B cell (primary cell): Measurements from ENCODE around the gene LAMA2. TPM values are rescaled to one million over a fixed set of nuclear protein-coding genes. Genes with fewer than 3 reads are reported as not detected.

Source experiments
- ATAC-seq: fragments of 200-7000 bp; cut with Tn5 transposase; one replicate; pipeline ENCODE4 v1.10.0; 2021; ENCODE audit warnings: low read depth, mild to moderate bottlenecking, moderate number of reproducible peaks, moderate library complexity
- CTCF ChIA-PET: fragments of 350-600 bp; sonication (Branson Sonifier 250); formaldehyde crosslinking; loops from one replicate; lab custom pipeline; 2021; ENCODE audit warnings: antibody characterized with exemption, inconsistent platforms; lab: Charles Lee
- POLR2A ChIA-PET: fragments of 350-600 bp; sonication (Branson Sonifier 250); formaldehyde crosslinking; loops from one replicate; lab custom pipeline; 2021; ENCODE audit warnings: antibody characterized with exemption; lab: Charles Lee
- DNase-seq: peaks from one replicate; pipeline ENCODE4 v3.0.0; 2013
- H2AFZ ChIP-seq: 2 replicates; pipeline ENCODE4 v1.6.1; 2012; ENCODE audit warnings: mild to moderate bottlenecking, low read depth, low read length; ENCODE audit not compliant: insufficient read depth, poor library complexity, severe bottlenecking
- H3K27ac ChIP-seq, 2 donors: 1 replicate in 1 of 2; 2 replicates in 1 of 2; pipeline ENCODE4 v1.5.1; 2012 to 2013; ENCODE audit warnings: low read length in 2 of 2, mild to moderate bottlenecking in 2 of 2, moderate library complexity in 1 of 2
- H3K27me3 ChIP-seq, 4 experiments: fragments of 200-600 bp in 1 of 4; sonication (generic) in 1 of 4; replicated peaks in 1 of 4; 1 replicate in 2 of 4; 2 replicates in 2 of 4; pipeline versions ENCODE4 v1.6.1 to v1.7.0; 2013 to 2016; ENCODE audit warnings: low read length in 3 of 4, mild to moderate bottlenecking in 2 of 4, mixed read lengths in 1 of 4, moderate library complexity in 1 of 4; ENCODE audit not compliant: insufficient read depth in 4 of 4, control insufficient read depth in 3 of 4; ENCODE audit errors: control extremely low read depth in 1 of 4
- H3K36me3 ChIP-seq, 2 experiments: replicated peaks in 1 of 2; 1 replicate in 1 of 2; 2 replicates in 1 of 2; pipeline versions ENCODE4 v1.6.1 to v1.7.1; 2013; ENCODE audit warnings: low read length in 1 of 2; ENCODE audit not compliant: insufficient read depth in 2 of 2, control insufficient read depth in 1 of 2; ENCODE audit errors: control extremely low read depth in 1 of 2, extremely low read depth in 1 of 2
- H3K4me1 ChIP-seq, 2 donors: fragments of 200-600 bp in 1 of 2; sonication (generic) in 1 of 2; 1 replicate in 1 of 2; 2 replicates in 1 of 2; pipeline versions ENCODE4 v1.5.1 to v1.6.1; 2013 to 2017; ENCODE audit warnings: low read length in 2 of 2; ENCODE audit not compliant: control insufficient read depth in 2 of 2, insufficient read depth in 2 of 2
- H3K4me2 ChIP-seq: replicated peaks from 2 replicates; pipeline ENCODE3; 2012; ENCODE audit warnings: mild to moderate bottlenecking, low read depth, low read length; ENCODE audit not compliant: poor library complexity, severe bottlenecking
- H3K4me3 ChIP-seq, 5 experiments: fragments of 200-600 bp in 1 of 5; sonication (generic) in 1 of 5; 1 replicate in 3 of 5; 2 replicates in 2 of 5; pipeline versions ENCODE4 v1.5.1 to v1.7.0; 2011 to 2016; ENCODE audit warnings: low read length in 4 of 5, mild to moderate bottlenecking in 4 of 5, low read depth in 2 of 5, control low read depth in 1 of 5, moderate library complexity in 1 of 5; ENCODE audit not compliant: insufficient read depth in 1 of 5; ENCODE audit errors: control extremely low read depth in 1 of 5, extremely low read depth in 1 of 5
- H3K79me2 ChIP-seq: fragments of 200-600 bp; sonication (generic); one replicate; pipeline ENCODE4 v1.6.0; 2016; ENCODE audit warnings: low read length; ENCODE audit not compliant: control insufficient read depth, insufficient read depth
- H3K9ac ChIP-seq: fragments of 200-600 bp; sonication (generic); 2 replicates; pipeline ENCODE4 v1.6.1; 2017; ENCODE audit warnings: mild to moderate bottlenecking, low read length, moderate library complexity
- H3K9me3 ChIP-seq, 3 donors: one replicate each; pipeline versions ENCODE4 v1.6.1 to v1.7.1; 2013; ENCODE audit warnings: low read length in 2 of 3; ENCODE audit not compliant: control insufficient read depth in 2 of 3, insufficient read depth in 1 of 3; ENCODE audit errors: control extremely low read depth in 1 of 3
- H4K20me1 ChIP-seq: 2 replicates; pipeline ENCODE4 v1.6.0; 2012; ENCODE audit warnings: mild to moderate bottlenecking, low read length; ENCODE audit not compliant: insufficient read depth, control insufficient read depth, poor library complexity, severe bottlenecking
- H3K27ac Mint-ChIP-seq: one replicate; pipeline ENCODE4 v1.8.0; 2021; ENCODE audit warnings: mixed read lengths
- H3K27me3 Mint-ChIP-seq: one replicate; pipeline ENCODE4 v1.8.0; 2021; ENCODE audit warnings: mixed read lengths
- H3K4me1 Mint-ChIP-seq: one replicate; pipeline ENCODE4 v1.8.0; 2021; ENCODE audit warnings: mixed read lengths
- H3K4me3 Mint-ChIP-seq: one replicate; pipeline ENCODE4 v1.8.0; 2021; ENCODE audit warnings: mixed read lengths
- H3K9me3 Mint-ChIP-seq: one replicate; pipeline ENCODE4 v1.8.0; 2022; ENCODE audit warnings: mixed read lengths; ENCODE audit not compliant: insufficient read depth
- EZH2 ChIP-seq: IDR thresholded peaks from 2 replicates; pipeline ENCODE4 v1.6.1; 2012; ENCODE audit warnings: borderline replicate concordance, low read depth, mild to moderate bottlenecking, moderate library complexity, low read length; ENCODE audit not compliant: insufficient read depth, poor library complexity, severe bottlenecking
- WGBS: methylation state at CpG from one replicate; pipeline ENCODE4 v1.1.5; 2013; ENCODE audit warnings: missing lambda C conversion rate; ENCODE audit not compliant: insufficient coverage; 5-methylcytosine and 5-hydroxymethylcytosine counted together
- intact Hi-C: fragments of 100-400 bp; cut with micrococcal nuclease; formaldehyde crosslinking; loops from one replicate; pipeline ENCODE4 v1.10.0; 2022
- polyA plus RNA-seq: library from polyadenylated mRNA; depleted of rRNA; stranded (reverse); fragments of >200 nt; gene quantifications from 2 replicates; pipeline ENCODE4 v1.2.3, GENCODE V29; 2012
- total RNA-seq, 2 donors: library from RNA; stranded (reverse); fragments of 120-200 nt in 1 of 2; gene quantifications; 1 replicate in 1 of 2; 2 replicates in 1 of 2; pipeline versions ENCODE4 v1.2.3 to v1.2.4, GENCODE V29; 2013 to 2022
- TF ChIP-seq, protein P1 (sequence below): fragments of 200-600 bp; IDR thresholded peaks from one replicate; pipeline ENCODE4 v1.8.0; 2022; ENCODE audit warnings: antibody characterized with exemption, mild to moderate bottlenecking

Gene LAMA2
- total and polyA plus RNA-seq, 2 donors (not counting 1 experiment from before 2014, with no cell fraction given), result 0.16 TPM; not detected in 1

DNA sequence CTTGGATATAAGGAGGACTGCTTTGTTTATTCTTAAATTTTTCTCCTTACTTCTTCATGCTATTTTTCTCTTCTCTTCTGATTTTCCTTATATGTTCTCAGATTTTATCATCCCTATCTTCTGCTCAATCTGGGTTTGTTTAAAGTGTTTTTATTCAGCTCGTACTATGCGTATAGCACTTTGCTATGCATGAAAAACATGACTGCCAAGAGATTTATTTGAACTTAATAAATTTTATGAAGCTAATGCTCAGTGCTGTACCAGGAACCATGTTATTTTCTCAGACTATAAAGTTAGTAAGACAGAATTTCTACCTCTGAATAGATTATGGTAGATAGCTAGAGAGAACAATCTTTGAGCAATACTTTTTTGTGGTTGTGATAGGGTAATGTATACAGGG, 305.9 kb downstream of the LAMA2 start:
- no peaks in the 10 kb centered on the region for H3K36me3 ChIP-seq
- no peaks in the 10 kb centered on the region for H3K9me3 Mint-ChIP-seq
- no peak overlapping the region for H3K27ac Mint-ChIP-seq
- H3K27ac ChIP-seq, result no peak overlapping the region
- H3K27me3 ChIP-seq, result no peaks in the 10 kb centered on the region
- no peak overlapping the region for H3K9ac ChIP-seq
- POLR2A ChIA-PET, result no interaction called here
- no peak overlapping the region for H3K4me3 Mint-ChIP-seq
- no peaks in the 10 kb centered on the region for H3K9me3 ChIP-seq
- H2AFZ ChIP-seq, result no peak overlapping the region
- intact Hi-C loops, result no loop called here
- peaks cover 7% of the 10 kb centered on the region for H3K4me1 Mint-ChIP-seq
- H3K27me3 Mint-ChIP-seq, result no peaks in the 10 kb centered on the region
- no peak overlapping the region for H3K4me2 ChIP-seq
- no peaks in the 10 kb centered on the region for H4K20me1 ChIP-seq
- ATAC-seq (no peak), DNase-seq (no peak)
- CTCF ChIA-PET, result interaction anchor here (0.6 kb wide), 1 partner anchor 408 kb away, joined by 3 read pairs; no protein-coding TSS in a partner anchor
- TF ChIP-seq, protein P1, sequence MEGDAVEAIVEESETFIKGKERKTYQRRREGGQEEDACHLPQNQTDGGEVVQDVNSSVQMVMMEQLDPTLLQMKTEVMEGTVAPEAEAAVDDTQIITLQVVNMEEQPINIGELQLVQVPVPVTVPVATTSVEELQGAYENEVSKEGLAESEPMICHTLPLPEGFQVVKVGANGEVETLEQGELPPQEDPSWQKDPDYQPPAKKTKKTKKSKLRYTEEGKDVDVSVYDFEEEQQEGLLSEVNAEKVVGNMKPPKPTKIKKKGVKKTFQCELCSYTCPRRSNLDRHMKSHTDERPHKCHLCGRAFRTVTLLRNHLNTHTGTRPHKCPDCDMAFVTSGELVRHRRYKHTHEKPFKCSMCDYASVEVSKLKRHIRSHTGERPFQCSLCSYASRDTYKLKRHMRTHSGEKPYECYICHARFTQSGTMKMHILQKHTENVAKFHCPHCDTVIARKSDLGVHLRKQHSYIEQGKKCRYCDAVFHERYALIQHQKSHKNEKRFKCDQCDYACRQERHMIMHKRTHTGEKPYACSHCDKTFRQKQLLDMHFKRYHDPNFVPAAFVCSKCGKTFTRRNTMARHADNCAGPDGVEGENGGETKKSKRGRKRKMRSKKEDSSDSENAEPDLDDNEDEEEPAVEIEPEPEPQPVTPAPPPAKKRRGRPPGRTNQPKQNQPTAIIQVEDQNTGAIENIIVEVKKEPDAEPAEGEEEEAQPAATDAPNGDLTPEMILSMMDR, result no peak
- no peak for TF ChIP-seq EZH2
- no CpG with 5 or more reads among the region's 2 CpGs for WGBS
- no peaks in the 10 kb centered on the region for H3K4me1 ChIP-seq
- H3K4me3 ChIP-seq, result no peak overlapping the region
- no peaks in the 10 kb centered on the region for H3K79me2 ChIP-seq

DNA sequence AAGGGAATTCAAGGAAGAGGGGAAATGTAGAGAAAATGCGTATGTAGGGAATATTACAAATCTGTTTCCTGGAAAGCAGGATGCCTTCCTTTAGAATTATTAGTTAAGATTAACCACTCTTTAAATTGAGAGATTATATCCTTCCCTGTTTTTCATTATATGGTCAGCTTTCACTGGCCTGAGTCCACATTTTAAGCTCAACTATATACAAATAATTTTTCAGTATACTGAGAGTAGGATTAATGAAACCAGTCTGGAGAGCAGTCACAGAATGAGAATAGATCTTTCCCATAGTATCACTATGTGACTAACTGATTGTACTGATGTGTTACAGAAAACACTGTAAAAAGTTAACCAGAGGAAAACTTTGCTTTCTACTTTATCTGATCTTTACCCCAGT, 306.3 kb downstream of the LAMA2 start:
- CTCF ChIA-PET, result interaction anchor here (0.6 kb wide), 1 partner anchor 408 kb away, joined by 3 read pairs; no protein-coding TSS in a partner anchor
- intact Hi-C loops, result no loop called here

More for the DNA sequence above, 306.3 kb downstream of the LAMA2 start:
- Histone ChIP-seq H3K27me3 (no peaks in the 10 kb centered on the region), H2AFZ (no peak overlapping the region), H3K4me2 (no peak overlapping the region), H3K79me2 (no peaks in the 10 kb centered on the region), H3K9ac (no peak overlapping the region), H3K9me3 (no peaks in the 10 kb centered on the region), H4K20me1 (no peaks in the 10 kb centered on the region), H3K27ac (no peak overlapping the region), H3K36me3 (no peaks in the 10 kb centered on the region), H3K4me1 (no peaks in the 10 kb centered on the region), H3K4me3 (no peak overlapping the region)
- POLR2A ChIA-PET, result no interaction called here
- no peak overlapping the region for H3K4me3 Mint-ChIP-seq
- no peaks in the 10 kb centered on the region for H3K27me3 Mint-ChIP-seq
- ATAC-seq (no peak), DNase-seq (no peak)
- WGBS, result no CpG with 5 or more reads among the region's 1 CpG
- TF ChIP-seq, protein P1, result no peak
- TF ChIP-seq EZH2, result no peak
- H3K27ac Mint-ChIP-seq, result no peak overlapping the region
- H3K4me1 Mint-ChIP-seq, result peaks cover 7% of the 10 kb centered on the region
- no peaks in the 10 kb centered on the region for H3K9me3 Mint-ChIP-seq
